Liver (tissue), 9 donors: ENCODE measurements around the gene DCHS2. TPM values are rescaled to one million over a fixed set of nuclear protein-coding genes. Genes with fewer than 3 reads are reported as not detected.

Source experiments
- DNase-seq: peaks from one replicate; pipeline ENCODE4 v3.0.0-alpha.2; 2017; ENCODE audit warnings: low spot score
- H3K27ac ChIP-seq, 2 donors: one replicate each; pipeline ENCODE4 v1.7.0; 2013; ENCODE audit warnings: inconsistent platforms in 2 of 2, low read length in 2 of 2, control low read depth in 1 of 2, low read depth in 1 of 2, mild to moderate bottlenecking in 1 of 2
- H3K27me3 ChIP-seq, 4 donors: one replicate each; pipeline versions ENCODE4 v1.6.1 to v1.7.0; 2013; ENCODE audit warnings: low read length in 3 of 4, inconsistent platforms in 1 of 4, mild to moderate bottlenecking in 1 of 4, moderate library complexity in 1 of 4; ENCODE audit not compliant: control insufficient read depth in 4 of 4, insufficient read depth in 4 of 4
- H3K36me3 ChIP-seq, 4 donors: one replicate each; pipeline versions ENCODE4 v1.6.1 to v1.7.0; 2013; ENCODE audit warnings: low read length in 3 of 4, mild to moderate bottlenecking in 3 of 4, low read depth in 1 of 4, moderate library complexity in 1 of 4; ENCODE audit not compliant: control insufficient read depth in 4 of 4, insufficient read depth in 3 of 4
- H3K4me1 ChIP-seq, 4 donors: one replicate each; pipeline versions ENCODE4 v1.6.1 to v1.7.0; 2013; ENCODE audit warnings: low read length in 3 of 4, mild to moderate bottlenecking in 3 of 4, moderate library complexity in 1 of 4; ENCODE audit not compliant: control insufficient read depth in 4 of 4, insufficient read depth in 4 of 4
- H3K4me3 ChIP-seq, 3 donors: one replicate each; pipeline versions ENCODE4 v1.6.1 to v1.7.0; 2013; ENCODE audit warnings: low read length in 3 of 3, control low read depth in 1 of 3, low read depth in 1 of 3, mild to moderate bottlenecking in 1 of 3
- H3K9ac ChIP-seq, 2 donors: one replicate each; pipeline ENCODE4 v1.7.0; 2013; ENCODE audit warnings: low read length in 2 of 2, mild to moderate bottlenecking in 2 of 2, moderate library complexity in 2 of 2, control low read depth in 1 of 2, low read depth in 1 of 2
- H3K9me3 ChIP-seq, 4 donors: one replicate each; pipeline versions ENCODE4 v1.6.1 to v1.7.0; 2013; ENCODE audit warnings: low read length in 3 of 4; ENCODE audit not compliant: control insufficient read depth in 4 of 4
- CTCF ChIP-seq: fragments of 150-350 bp; IDR thresholded peaks from 2 replicates; pipeline ENCODE4 v1.5.1; 2017; ENCODE audit warnings: improper control_type of control experiment, low read depth, low read length; ENCODE audit not compliant: missing input control
- EGR1 ChIP-seq, 2 donors: IDR thresholded peaks; 2 replicates each; pipeline ENCODE4 v1.6.1; 2016 to 2018; ENCODE audit warnings: antibody characterized with exemption in 2 of 2, low read depth in 2 of 2
- FOXA1 ChIP-seq: IDR thresholded peaks from 2 replicates; pipeline ENCODE4 v1.6.1; 2016; ENCODE audit warnings: antibody characterized with exemption
- FOXA2 ChIP-seq: IDR thresholded peaks from 2 replicates; pipeline ENCODE4 v1.6.1; 2016; ENCODE audit warnings: antibody characterized with exemption
- GABPA ChIP-seq, 2 donors: IDR thresholded peaks in 1 of 2; conservative IDR thresholded peaks in 1 of 2; 2 replicates each; pipeline ENCODE4 v1.6.1; 2016; ENCODE audit warnings: antibody characterized with exemption in 2 of 2, mild to moderate bottlenecking in 1 of 2, moderate library complexity in 1 of 2
- HNF4A ChIP-seq, 2 donors: conservative IDR thresholded peaks; 2 replicates each; pipeline ENCODE4 v1.6.1; 2016; ENCODE audit warnings: antibody characterized with exemption in 2 of 2, mild to moderate bottlenecking in 2 of 2
- HNF4G ChIP-seq: IDR thresholded peaks from 2 replicates; pipeline ENCODE4 v1.6.1; 2016; ENCODE audit warnings: antibody characterized with exemption
- JUND ChIP-seq, 2 donors: IDR thresholded peaks; 2 replicates each; pipeline ENCODE4 v1.6.1; 2016; ENCODE audit warnings: antibody characterized with exemption in 2 of 2
- NR2F2 ChIP-seq: IDR thresholded peaks from 2 replicates; pipeline ENCODE4 v1.6.1; 2016; ENCODE audit warnings: antibody characterized with exemption
- RAD21 ChIP-seq, 2 donors: IDR thresholded peaks; 2 replicates each; pipeline ENCODE4 v1.6.1; 2016; ENCODE audit warnings: antibody characterized with exemption in 2 of 2, mild to moderate bottlenecking in 2 of 2
- RXRA ChIP-seq, 2 donors: IDR thresholded peaks; 2 replicates each; pipeline ENCODE4 v1.6.1; 2017 to 2018; ENCODE audit warnings: antibody characterized with exemption in 2 of 2, mild to moderate bottlenecking in 1 of 2
- SP1 ChIP-seq: IDR thresholded peaks from 2 replicates; pipeline ENCODE4 v1.6.1; 2018; ENCODE audit warnings: antibody characterized with exemption, mild to moderate bottlenecking
- TAF1 ChIP-seq: conservative IDR thresholded peaks from 2 replicates; pipeline ENCODE4 v1.6.1; 2016; ENCODE audit warnings: antibody characterized with exemption, mild to moderate bottlenecking
- YY1 ChIP-seq: IDR thresholded peaks from 2 replicates; pipeline ENCODE4 v1.6.1; 2016; ENCODE audit warnings: antibody characterized with exemption, mild to moderate bottlenecking
- ZBTB33 ChIP-seq: IDR thresholded peaks from 2 replicates; pipeline ENCODE4 v1.6.1; 2016; ENCODE audit warnings: antibody characterized with exemption
- WGBS: extraction: QIAGEN DNeasy Blood & Tissue Kit; methylation state at CpG from one replicate; pipeline ENCODE4 v1.1.7; 2013; 5-methylcytosine and 5-hydroxymethylcytosine counted together
- polyA plus RNA-seq, 2 donors: library from polyadenylated mRNA; stranded (reverse) in 1 of 2; unstranded in 1 of 2; fragments of 200-250 nt in 1 of 2; fragments of >200 nt in 1 of 2; fragmentation: Nextera tagmentation in 1 of 2; extraction: Ambion mirVana in 1 of 2; gene quantifications; one replicate each; pipeline versions ENCODE4 v1.2.1 to v1.2.3, GENCODE V29; 2013 to 2015
- total RNA-seq, 2 donors: library from RNA; depleted of rRNA; stranded (reverse); fragments of >200 nt; gene quantifications; one replicate each; pipeline ENCODE4 v1.2.3, GENCODE V29; 2014
- TF ChIP-seq, protein P1 (sequence below): IDR thresholded peaks from 2 replicates; pipeline ENCODE4 v1.6.1; 2016; ENCODE audit warnings: antibody characterized with exemption
- TF ChIP-seq, protein P2 (sequence below): IDR thresholded peaks from 2 replicates; pipeline ENCODE4 v1.6.1; 2016; ENCODE audit warnings: antibody characterized with exemption
- TF ChIP-seq, protein P3 (sequence below): IDR thresholded peaks from 2 replicates; pipeline ENCODE4 v1.6.1; 2016; ENCODE audit warnings: antibody characterized with exemption, mild to moderate bottlenecking
- donor health status: healthy.
- donor health status: healthy.
- donor health status: healthy.
- donor health status: healthy.
- donor health status: healthy.

DCHS2 gene
- total and polyA plus RNA-seq, 4 donors: 0.07 to 0.50 (median 0.09) TPM; not detected in 1

DNA sequence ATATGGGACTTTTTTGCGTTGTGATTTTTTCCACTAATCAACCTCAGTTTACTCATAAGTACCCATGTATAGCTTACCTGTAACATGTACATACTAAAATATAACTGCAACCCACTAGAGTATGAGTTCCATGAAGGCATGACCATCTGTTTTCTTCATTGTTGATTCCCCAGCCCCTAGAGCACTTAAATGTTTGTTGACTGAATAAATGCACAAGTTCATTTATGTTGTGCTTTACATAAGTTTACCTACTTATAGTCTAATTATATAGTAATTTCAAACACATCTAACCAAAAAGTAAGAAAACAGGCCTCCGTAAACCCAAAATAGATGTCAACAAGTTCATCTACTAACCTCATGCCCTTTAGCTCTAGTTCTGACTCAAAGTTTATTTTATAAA lies 34.7 kb downstream of the DCHS2 start:
- no peak for TF ChIP-seq ZBTB33
- no peak for TF ChIP-seq GABPA (IDR thresholded peaks at IDR 0.05 in 1 of 2, conservative IDR thresholded peaks at IDR 0.05 in 1 of 2)
- TF ChIP-seq, protein P1, sequence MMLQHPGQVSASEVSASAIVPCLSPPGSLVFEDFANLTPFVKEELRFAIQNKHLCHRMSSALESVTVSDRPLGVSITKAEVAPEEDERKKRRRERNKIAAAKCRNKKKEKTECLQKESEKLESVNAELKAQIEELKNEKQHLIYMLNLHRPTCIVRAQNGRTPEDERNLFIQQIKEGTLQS: no peak
- TF ChIP-seq, protein P2, sequence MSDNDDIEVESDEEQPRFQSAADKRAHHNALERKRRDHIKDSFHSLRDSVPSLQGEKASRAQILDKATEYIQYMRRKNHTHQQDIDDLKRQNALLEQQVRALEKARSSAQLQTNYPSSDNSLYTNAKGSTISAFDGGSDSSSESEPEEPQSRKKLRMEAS: no peak
- no peak for TF ChIP-seq FOXA1
- TF ChIP-seq SP1: no peak
- no peak for TF ChIP-seq EGR1 (IDR thresholded peaks at IDR 0.05; ENCODE audit: low read depth in 2 of 2)
- TF ChIP-seq YY1: no peak
- TF ChIP-seq NR2F2: no peak
- H3K4me1 ChIP-seq: no peaks in the 10 kb centered on the region
- H3K27ac ChIP-seq: no peak overlapping the region
- no peak overlapping the region for H3K4me3 ChIP-seq
- WGBS: 93% methylated on average over 2 of the region's 2 CpGs
- no peak for DNase-seq
- no peaks in the 10 kb centered on the region for H3K27me3 ChIP-seq
- H3K9ac ChIP-seq: no peak overlapping the region
- no peaks in the 10 kb centered on the region for H3K36me3 ChIP-seq
- no peaks in the 10 kb centered on the region for H3K9me3 ChIP-seq

GRCh38 chr4:154456240-154456639 lies 35.4 kb downstream of the DCHS2 start:
- H3K9me3 ChIP-seq: no peaks in the 10 kb centered on the region
- no peaks in the 10 kb centered on the region for H3K27me3 ChIP-seq
- no peaks in the 10 kb centered on the region for H3K4me1 ChIP-seq
- TF ChIP-seq HNF4A (conservative IDR thresholded peaks at IDR 0.05) (no peak), TAF1 (no peak), RAD21 (IDR thresholded peaks at IDR 0.05) (no peak), SP1 (no peak), RXRA (IDR thresholded peaks at IDR 0.05) (no peak), EGR1 (IDR thresholded peaks at IDR 0.05; ENCODE audit: low read depth in 2 of 2) (no peak), YY1 (no peak), ZBTB33 (no peak), FOXA2 (no peak), NR2F2 (no peak), GABPA (IDR thresholded peaks at IDR 0.05 in 1 of 2, conservative IDR thresholded peaks at IDR 0.05 in 1 of 2) (no peak), FOXA1 (no peak), CTCF (no peak), HNF4G (no peak), JUND (IDR thresholded peaks at IDR 0.05) (no peak)
- TF ChIP-seq, protein P1: no peak
- TF ChIP-seq, protein P2: no peak
- TF ChIP-seq, protein P3, sequence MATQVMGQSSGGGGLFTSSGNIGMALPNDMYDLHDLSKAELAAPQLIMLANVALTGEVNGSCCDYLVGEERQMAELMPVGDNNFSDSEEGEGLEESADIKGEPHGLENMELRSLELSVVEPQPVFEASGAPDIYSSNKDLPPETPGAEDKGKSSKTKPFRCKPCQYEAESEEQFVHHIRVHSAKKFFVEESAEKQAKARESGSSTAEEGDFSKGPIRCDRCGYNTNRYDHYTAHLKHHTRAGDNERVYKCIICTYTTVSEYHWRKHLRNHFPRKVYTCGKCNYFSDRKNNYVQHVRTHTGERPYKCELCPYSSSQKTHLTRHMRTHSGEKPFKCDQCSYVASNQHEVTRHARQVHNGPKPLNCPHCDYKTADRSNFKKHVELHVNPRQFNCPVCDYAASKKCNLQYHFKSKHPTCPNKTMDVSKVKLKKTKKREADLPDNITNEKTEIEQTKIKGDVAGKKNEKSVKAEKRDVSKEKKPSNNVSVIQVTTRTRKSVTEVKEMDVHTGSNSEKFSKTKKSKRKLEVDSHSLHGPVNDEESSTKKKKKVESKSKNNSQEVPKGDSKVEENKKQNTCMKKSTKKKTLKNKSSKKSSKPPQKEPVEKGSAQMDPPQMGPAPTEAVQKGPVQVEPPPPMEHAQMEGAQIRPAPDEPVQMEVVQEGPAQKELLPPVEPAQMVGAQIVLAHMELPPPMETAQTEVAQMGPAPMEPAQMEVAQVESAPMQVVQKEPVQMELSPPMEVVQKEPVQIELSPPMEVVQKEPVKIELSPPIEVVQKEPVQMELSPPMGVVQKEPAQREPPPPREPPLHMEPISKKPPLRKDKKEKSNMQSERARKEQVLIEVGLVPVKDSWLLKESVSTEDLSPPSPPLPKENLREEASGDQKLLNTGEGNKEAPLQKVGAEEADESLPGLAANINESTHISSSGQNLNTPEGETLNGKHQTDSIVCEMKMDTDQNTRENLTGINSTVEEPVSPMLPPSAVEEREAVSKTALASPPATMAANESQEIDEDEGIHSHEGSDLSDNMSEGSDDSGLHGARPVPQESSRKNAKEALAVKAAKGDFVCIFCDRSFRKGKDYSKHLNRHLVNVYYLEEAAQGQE: no peak
- no peak for DNase-seq
- H3K9ac ChIP-seq: no peak overlapping the region
- no peak overlapping the region for H3K27ac ChIP-seq
- WGBS: 79% methylated on average over 6 of the region's 6 CpGs
- H3K4me3 ChIP-seq: no peak overlapping the region
- no peaks in the 10 kb centered on the region for H3K36me3 ChIP-seq
